GM19023 (cell line): ENCODE data around the gene ZNF565.
"Not testable (repeated sequence)": the region's sequence is repeated elsewhere in the genome, so short reads cannot be mapped to it uniquely, and the experiment has no call there.

ENCODE experiments used
- ATAC-seq: cut with Tn5 transposase; IDR thresholded peaks from one replicate; pipeline ENCODE4 v1.9.1; 2021; ENCODE audit warnings: mild to moderate bottlenecking, moderate library complexity; ENCODE audit not compliant: unreplicated experiment

The ZNF565 gene

DNA sequence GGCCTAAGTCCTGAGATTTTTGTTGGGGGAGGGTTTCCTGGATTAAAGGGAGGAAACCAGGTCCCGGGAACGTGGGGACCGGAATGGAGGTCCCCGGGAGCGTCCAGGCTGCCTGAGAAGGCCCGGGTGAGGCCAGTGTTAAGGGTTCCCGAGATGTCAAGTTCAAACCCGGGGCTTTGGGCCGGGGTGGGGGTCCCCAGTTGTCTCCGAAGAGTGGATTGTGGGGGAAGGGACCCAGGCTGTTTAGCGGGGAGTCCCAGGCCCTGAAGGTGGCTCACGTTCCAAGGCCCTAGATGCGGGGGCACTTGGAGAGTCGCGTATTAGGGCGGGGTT lies 62.5 kb downstream of the ZNF565 start:
- no peak for ATAC-seq

DNA sequence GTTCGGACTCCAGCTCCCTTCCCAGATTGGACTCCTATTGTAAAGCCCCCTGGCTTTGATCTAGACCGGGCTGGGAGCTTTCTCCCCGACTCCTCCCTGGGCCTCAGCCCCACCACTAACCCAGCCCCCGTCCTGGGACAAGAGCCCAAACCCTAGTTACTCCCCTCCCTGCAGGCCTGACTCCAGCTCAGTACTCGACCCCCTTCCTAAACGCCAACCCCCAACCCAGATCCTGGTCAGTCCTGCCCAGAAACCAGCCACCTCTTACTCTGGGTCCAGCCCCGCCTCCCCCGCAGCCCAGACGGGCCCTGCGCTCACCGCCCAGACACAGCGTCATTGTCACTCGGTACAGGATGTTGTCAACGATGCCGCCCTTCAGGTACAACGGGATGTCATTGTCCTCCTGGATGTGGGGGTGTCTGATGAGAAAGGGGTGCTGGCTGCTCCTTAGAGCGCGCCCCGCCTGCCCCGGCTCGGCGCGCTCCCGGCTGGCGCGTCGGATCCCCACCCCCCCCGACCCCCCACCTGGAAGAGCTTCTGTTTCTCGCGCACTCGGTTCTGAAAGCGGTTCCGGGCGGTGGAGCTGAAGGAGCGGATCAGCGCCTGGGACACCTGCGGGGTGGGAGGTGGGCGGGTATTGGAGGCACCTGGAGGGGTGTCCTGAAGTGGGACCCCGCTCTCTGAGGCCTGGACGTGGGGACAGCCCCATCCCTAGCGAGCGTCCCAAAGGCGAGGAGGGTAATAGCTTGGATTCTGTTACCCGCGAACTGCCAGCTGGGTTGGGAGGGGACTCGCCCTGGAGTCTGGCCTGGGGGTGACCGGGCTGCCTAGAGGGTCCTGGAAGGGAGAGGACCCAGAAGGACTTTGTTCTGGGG lies 63.1 kb downstream of the ZNF565 start:
- ATAC-seq = no peak

DNA sequence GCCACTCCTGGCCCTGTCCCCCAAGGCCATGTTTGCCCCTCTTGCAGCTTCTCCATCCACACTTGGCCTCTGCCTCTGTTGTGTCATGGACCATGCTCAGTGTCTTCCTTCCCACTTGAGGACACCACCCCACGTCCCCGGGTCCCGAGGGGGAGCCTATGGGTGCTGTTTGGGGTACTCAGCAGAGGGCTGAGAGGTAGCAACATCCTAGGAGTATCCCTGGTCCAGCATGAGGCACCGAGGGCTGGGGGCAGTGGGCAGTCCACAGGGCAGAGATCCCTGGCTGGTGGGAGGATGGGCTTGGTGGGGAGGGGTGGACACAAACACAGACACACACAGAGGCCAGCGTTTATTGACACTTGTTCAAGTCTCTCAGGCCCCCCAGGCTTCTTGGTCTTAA lies 63.9 kb downstream of the ZNF565 start:
- ATAC-seq = no peak

- ATAC-seq = no peak
Measured at GRCh38 chr19:36149673-36150406, 64.6 kb downstream of the ZNF565 start.

DNA sequence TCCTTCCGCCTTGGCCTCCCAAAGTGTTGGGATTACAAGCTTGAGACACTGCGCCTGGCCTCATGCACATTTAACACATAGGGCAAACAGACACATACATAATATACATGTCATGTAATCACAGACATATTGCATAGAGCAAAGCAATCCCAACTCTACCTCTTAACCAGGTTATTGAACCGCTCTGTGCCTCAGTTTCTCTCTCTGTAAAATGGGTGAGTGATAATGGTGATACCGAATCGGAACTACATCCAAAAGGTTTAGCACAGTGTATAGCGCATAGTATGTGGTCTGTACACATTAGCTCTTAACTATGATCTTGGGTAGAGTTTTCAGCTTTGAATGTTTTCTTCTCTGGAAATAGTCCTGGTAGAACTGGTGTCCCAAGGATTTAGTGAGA lies 69.8 kb downstream of the ZNF565 start:
- no peak for ATAC-seq

DNA sequence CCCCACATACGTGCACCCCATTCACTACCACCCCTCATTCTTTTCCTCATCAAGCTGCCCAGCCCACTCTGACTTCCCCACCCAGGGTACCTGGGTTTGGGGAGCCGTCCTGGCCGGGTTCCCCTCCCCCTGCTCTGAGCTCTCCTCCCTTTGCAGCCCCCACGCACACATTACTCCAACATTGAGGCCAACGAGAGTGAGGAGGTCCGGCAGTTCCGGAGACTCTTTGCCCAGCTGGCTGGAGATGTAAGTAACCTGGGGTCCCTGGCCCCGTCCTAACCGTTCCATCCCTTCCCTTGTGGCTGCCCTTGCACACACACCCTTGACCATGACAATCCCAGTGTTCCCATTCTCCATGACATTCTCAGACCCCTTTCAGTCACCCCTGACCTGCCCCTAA lies 72.0 kb downstream of the ZNF565 start:
- ATAC-seq = no peak

DNA sequence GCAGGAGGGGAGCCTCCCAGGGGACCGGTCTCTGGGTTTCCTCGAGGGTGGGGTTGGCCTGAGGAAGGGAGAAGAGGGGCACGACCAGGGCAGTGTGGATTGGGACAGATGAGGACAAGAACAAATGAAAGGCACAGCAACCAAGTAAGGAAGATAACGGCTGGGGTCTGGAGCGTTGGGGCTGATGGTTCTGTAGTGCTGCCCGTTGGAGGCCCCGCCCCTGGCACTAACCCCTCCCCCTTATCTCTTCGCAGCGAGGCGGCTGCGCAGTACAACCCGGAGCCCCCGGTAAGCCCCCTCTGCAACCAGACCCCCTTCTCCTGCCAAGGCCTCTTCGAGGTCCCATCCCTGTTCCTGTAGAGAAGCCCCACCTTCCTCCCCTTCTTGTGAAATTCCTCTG lies 72.4 kb downstream of the ZNF565 start:
- no peak for ATAC-seq

DNA sequence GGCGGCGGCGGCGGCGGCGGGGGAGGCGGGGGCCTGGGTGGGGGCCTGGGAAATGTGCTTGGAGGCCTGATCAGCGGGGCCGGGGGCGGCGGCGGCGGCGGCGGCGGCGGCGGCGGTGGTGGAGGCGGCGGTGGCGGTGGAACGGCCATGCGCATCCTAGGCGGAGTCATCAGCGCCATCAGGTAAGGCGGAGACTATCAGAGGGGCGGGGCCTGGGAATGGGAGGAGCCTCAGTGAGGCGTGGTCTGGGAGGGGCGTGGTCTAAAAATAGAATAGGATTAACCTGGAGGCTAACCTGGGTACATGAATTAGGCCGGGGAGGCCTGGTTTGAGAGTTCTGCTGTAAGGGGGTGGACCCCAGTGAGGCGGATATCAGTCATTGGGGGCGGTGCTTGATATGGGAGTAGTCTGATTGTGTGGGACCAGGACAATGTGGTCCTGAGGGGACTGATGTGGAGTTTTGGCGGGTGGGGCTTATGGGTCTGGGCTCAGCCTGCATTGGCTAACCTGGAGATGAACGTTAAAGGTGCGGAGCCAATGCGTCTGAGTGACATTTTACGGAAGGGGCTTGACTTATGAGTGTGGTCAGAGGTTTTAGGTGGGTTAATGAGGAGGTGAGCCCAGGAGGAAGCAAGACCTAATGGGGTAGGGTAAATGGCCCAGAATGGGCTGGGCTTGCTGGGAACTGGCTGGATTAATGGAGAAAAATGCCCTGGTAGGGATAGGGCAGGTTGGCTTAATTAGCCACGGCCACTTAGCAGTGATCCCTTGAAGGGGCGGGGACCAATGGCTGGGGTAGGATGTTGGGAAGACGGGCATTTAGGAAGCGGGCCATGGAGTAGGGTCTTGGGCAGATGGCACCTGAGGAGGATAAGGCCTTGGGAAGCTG lies 73.2 kb downstream of the ZNF565 start:
- ATAC-seq = peak; percentile 49

- peak; percentile 14 for ATAC-seq
Measured at GRCh38 chr19:36140304-36141038, 74.0 kb downstream of the ZNF565 start.

- ATAC-seq = peak; percentile 79
Measured at GRCh38 chr19:36139473-36140303, 74.8 kb downstream of the ZNF565 start, which contains the start of gene CAPNS1. Gene CAPNS1, plus strand, starts transcription at chr19:36140066. Its CDS starts 946 bp downstream, at chr19:36141012.

GRCh38 chr19:36139120-36139472 lies 75.4 kb downstream of the ZNF565 start:
- ATAC-seq = no peak

- ATAC-seq = no peak
Measured at GRCh38 chr19:36136964-36137686, 77.3 kb downstream of the ZNF565 start.

GRCh38 chr19:36134867-36135266 lies 79.6 kb downstream of the ZNF565 start:
- not testable (repeated sequence) for ATAC-seq
